H1 (cell line): ENCODE data around the gene C20orf141. TPM values are rescaled to one million over a fixed set of nuclear protein-coding genes. Genes with fewer than 3 reads are reported as not detected.

ENCODE experiments used
- CTCF ChIA-PET: fragments of 300-600 bp; sonication (Branson Sonifier 250); formaldehyde crosslinking; loops from one replicate; lab custom pipeline; 2021; ENCODE audit not compliant: partially characterized antibody; lab: Charles Lee
- POLR2A ChIA-PET: fragments of 300-600 bp; sonication (Branson Sonifier 250); formaldehyde crosslinking; loops from one replicate; lab custom pipeline; 2021; ENCODE audit warnings: inconsistent platforms; ENCODE audit not compliant: partially characterized antibody; lab: Charles Lee
- DNase-seq, 2 experiments: peaks; one replicate each; pipeline versions ENCODE4 v3.0.0 to v3.0.0-alpha.2; 2010 to 2022; ENCODE audit warnings: low spot score in 2 of 2, low read depth in 1 of 2, mixed read lengths in 1 of 2
- FAIRE-seq: peaks from 2 replicates; lab custom pipeline; 2011; peaks lifted over from hg19 to GRCh38; lab: Jason Lieb, UNC
- H2AFZ ChIP-seq: 2 replicates; pipeline ENCODE4 v1.8.1; 2012; ENCODE audit warnings: low read length, inconsistent platforms
- H2AK5ac ChIP-seq: 2 replicates; pipeline ENCODE4 v1.6.1; 2013; ENCODE audit warnings: low read depth, low read length
- H2BK120ac ChIP-seq: replicated peaks from 2 replicates; pipeline ENCODE3; 2013; ENCODE audit warnings: low read depth, low read length, inconsistent platforms
- H2BK12ac ChIP-seq: 2 replicates; pipeline ENCODE4 v1.6.1; 2013; ENCODE audit warnings: low read depth, low read length
- H2BK15ac ChIP-seq: 2 replicates; pipeline ENCODE4 v1.6.1; 2013; ENCODE audit warnings: low read length
- H2BK20ac ChIP-seq: 2 replicates; pipeline ENCODE4 v1.6.1; 2013; ENCODE audit warnings: low read length
- H2BK5ac ChIP-seq: 2 replicates; pipeline ENCODE4 v1.6.1; 2013; ENCODE audit warnings: low read depth, low read length
- H3K14ac ChIP-seq: 2 replicates; pipeline ENCODE4 v1.6.1; 2013; ENCODE audit warnings: inconsistent platforms; ENCODE audit not compliant: insufficient read length
- H3K18ac ChIP-seq: 2 replicates; pipeline ENCODE4 v1.6.1; 2013; ENCODE audit warnings: low read length; ENCODE audit errors: extremely low read depth
- H3K23ac ChIP-seq: 2 replicates; pipeline ENCODE4 v1.6.1; 2013; ENCODE audit warnings: inconsistent platforms; ENCODE audit not compliant: insufficient read length
- H3K23me2 ChIP-seq: 2 replicates; pipeline ENCODE4 v1.6.1; 2013; ENCODE audit warnings: low read depth, low read length
- H3K27ac ChIP-seq: 2 replicates; pipeline ENCODE4 v1.6.1; 2011; ENCODE audit warnings: low read depth, low read length, inconsistent platforms
- H3K27me3 ChIP-seq, 4 experiments: replicated peaks in 1 of 4; 1 replicate in 1 of 4; 2 replicates in 3 of 4; pipeline versions ENCODE4 v1.6.1 to v1.8.1; 2011 to 2013; ENCODE audit warnings: low read length in 3 of 4, mild to moderate bottlenecking in 3 of 4, inconsistent platforms in 2 of 4, mixed read lengths in 2 of 4, moderate library complexity in 1 of 4; ENCODE audit not compliant: control insufficient read depth in 3 of 4, insufficient read depth in 3 of 4; ENCODE audit errors: extremely low read depth in 1 of 4
- H3K36me3 ChIP-seq, 4 experiments: 2 replicates each; pipeline versions ENCODE4 v1.6.1 to v1.8.1; 2011 to 2013; ENCODE audit warnings: mild to moderate bottlenecking in 4 of 4, low read length in 3 of 4, moderate library complexity in 2 of 4, control low read depth in 1 of 4, inconsistent platforms in 1 of 4; ENCODE audit not compliant: insufficient read depth in 4 of 4, control insufficient read depth in 2 of 4
- H3K4ac ChIP-seq: replicated peaks from 2 replicates; pipeline ENCODE3; 2013; ENCODE audit warnings: low read length, low read depth, mixed read lengths, inconsistent platforms; ENCODE audit not compliant: insufficient read length
- H3K4me1 ChIP-seq, 4 experiments: replicated peaks in 1 of 4; 1 replicate in 1 of 4; 2 replicates in 3 of 4; pipeline versions ENCODE4 v1.6.1 to v1.8.1; 2011 to 2013; ENCODE audit warnings: low read length in 3 of 4, inconsistent platforms in 2 of 4, mixed read lengths in 1 of 4; ENCODE audit not compliant: insufficient read depth in 4 of 4, control insufficient read depth in 3 of 4
- H3K4me2 ChIP-seq, 2 experiments: 2 replicates each; pipeline versions ENCODE4 v1.6.1 to v1.8.1; 2011 to 2013; ENCODE audit warnings: low read depth in 2 of 2, low read length in 2 of 2, control low read depth in 1 of 2, inconsistent platforms in 1 of 2, mild to moderate bottlenecking in 1 of 2; ENCODE audit not compliant: insufficient read depth in 1 of 2
- H3K4me3 ChIP-seq, 4 experiments: fragments of 200-600, 300-600 bp in 1 of 4; sonication (generic), shearing (Covaris generic), sonication (Bioruptor Twin) in 1 of 4; 2 replicates each; pipeline versions ENCODE4 v1.5.1 to v1.8.1; 2011 to 2016; ENCODE audit warnings: low read length in 4 of 4, low read depth in 3 of 4, control low read depth in 2 of 4, inconsistent platforms in 2 of 4, mild to moderate bottlenecking in 2 of 4, mixed read lengths in 1 of 4, moderate library complexity in 1 of 4; ENCODE audit not compliant: insufficient read depth in 2 of 4; ENCODE audit errors: extremely low read depth in 1 of 4
- H3K56ac ChIP-seq: replicated peaks from 2 replicates; pipeline ENCODE3; 2013; ENCODE audit warnings: low read depth, mild to moderate bottlenecking, mixed read lengths, low read length, inconsistent platforms; ENCODE audit not compliant: insufficient read length
- H3K79me1 ChIP-seq: 2 replicates; pipeline ENCODE4 v1.6.1; 2013; ENCODE audit warnings: low read depth, low read length, control low read depth
- H3K79me2 ChIP-seq, 2 experiments: 2 replicates each; pipeline versions ENCODE4 v1.6.1 to v1.8.1; 2012 to 2013; ENCODE audit warnings: low read length in 2 of 2, mild to moderate bottlenecking in 2 of 2, inconsistent platforms in 1 of 2; ENCODE audit not compliant: insufficient read depth in 2 of 2, control insufficient read depth in 1 of 2
- H3K9ac ChIP-seq, 4 experiments: replicated peaks in 1 of 4; 1 replicate in 1 of 4; 2 replicates in 3 of 4; pipeline versions ENCODE4 v1.6.1 to v1.8.1; 2011 to 2013; ENCODE audit warnings: low read depth in 3 of 4, low read length in 3 of 4, control low read depth in 2 of 4, mild to moderate bottlenecking in 2 of 4, moderate library complexity in 2 of 4, inconsistent platforms in 1 of 4; ENCODE audit errors: extremely low read depth in 1 of 4
- H3K9me3 ChIP-seq, 2 experiments: 2 replicates each; pipeline versions ENCODE4 v1.6.1 to v1.8.1; 2012 to 2013; ENCODE audit warnings: mild to moderate bottlenecking in 2 of 2, moderate library complexity in 2 of 2, control low read depth in 1 of 2, inconsistent platforms in 1 of 2, low read depth in 1 of 2, low read length in 1 of 2, mixed read lengths in 1 of 2; ENCODE audit not compliant: insufficient read depth in 2 of 2
- H4K20me1 ChIP-seq, 2 experiments: replicated peaks in 1 of 2; 2 replicates each; pipeline versions ENCODE3 to v1.8.1; 2011 to 2013; ENCODE audit warnings: inconsistent platforms in 2 of 2, low read length in 2 of 2, mild to moderate bottlenecking in 1 of 2; ENCODE audit not compliant: insufficient read depth in 2 of 2, control insufficient read depth in 1 of 2
- H4K5ac ChIP-seq: 2 replicates; pipeline ENCODE4 v1.6.1; 2013; ENCODE audit warnings: low read length, low read depth, mixed read lengths, inconsistent platforms; ENCODE audit not compliant: insufficient read length
- H4K8ac ChIP-seq: 2 replicates; pipeline ENCODE4 v1.8.0; 2013; ENCODE audit warnings: mild to moderate bottlenecking, moderate library complexity, low read length, inconsistent platforms; ENCODE audit not compliant: insufficient read depth; ENCODE audit errors: extremely low read depth
- H4K91ac ChIP-seq: replicated peaks from 2 replicates; pipeline ENCODE3; 2013; ENCODE audit warnings: low read length, mixed read lengths, inconsistent platforms; ENCODE audit not compliant: insufficient read length
- BACH1 ChIP-seq: IDR thresholded peaks from 2 replicates; pipeline ENCODE4 v1.6.1; 2012; ENCODE audit warnings: low read length, improper control_type of control experiment
- CBX8 ChIP-seq: fragments of 300-800, 300-1000 bp; sonication (generic); IDR thresholded peaks from 2 replicates; pipeline ENCODE4 v1.7.1; 2016; ENCODE audit warnings: low read depth, low read length, borderline replicate concordance
- EGR1 ChIP-seq: IDR thresholded peaks from 2 replicates; pipeline ENCODE4 v1.6.1; 2011; ENCODE audit warnings: low read depth, low read length, borderline replicate concordance
- EZH2 ChIP-seq: fragments of 200-600 bp; sonication (generic); IDR thresholded peaks from 2 replicates; pipeline ENCODE4 v1.7.1; 2012; ENCODE audit warnings: low read depth, mild to moderate bottlenecking, moderate library complexity, low read length, inconsistent platforms; ENCODE audit not compliant: severe bottlenecking
- GTF2F1 ChIP-seq: IDR thresholded peaks from 2 replicates; pipeline ENCODE4 v1.6.1; 2012; ENCODE audit warnings: low read depth, low read length, improper control_type of control experiment, borderline replicate concordance
- HDAC2 ChIP-seq, 2 experiments: fragments of 300-600 bp in 1 of 2; sonication (generic) in 1 of 2; IDR thresholded peaks; 2 replicates each; pipeline ENCODE4 v1.6.1; 2011 to 2012; ENCODE audit warnings: low read depth in 2 of 2, low read length in 2 of 2, mild to moderate bottlenecking in 2 of 2, moderate library complexity in 2 of 2, borderline replicate concordance in 1 of 2, inconsistent platforms in 1 of 2
- RBBP5 ChIP-seq: IDR thresholded peaks from 2 replicates; pipeline ENCODE4 v1.7.1; 2012; ENCODE audit warnings: low read depth, mild to moderate bottlenecking, inconsistent platforms, low read length, moderate library complexity, borderline replicate concordance
- SP1 ChIP-seq: IDR thresholded peaks from 2 replicates; pipeline ENCODE4 v1.6.1; 2011; ENCODE audit warnings: low read depth, low read length
- SP2 ChIP-seq: IDR thresholded peaks from 2 replicates; pipeline ENCODE4 v1.6.1; 2012; ENCODE audit warnings: mild to moderate bottlenecking, low read length, inconsistent platforms
- TAF1 ChIP-seq: IDR thresholded peaks from 2 replicates; pipeline ENCODE4 v1.6.1; 2011; ENCODE audit warnings: mild to moderate bottlenecking, low read depth, low read length
- TBP ChIP-seq: IDR thresholded peaks from 2 replicates; pipeline ENCODE4 v1.6.1; 2011; ENCODE audit warnings: low read depth, low read length, improper control_type of control experiment
- WGBS, 2 experiments: shearing (Covaris generic) in 1 of 2; methylation state at CpG; one replicate each; pipeline versions ENCODE4 v1.1.6 to v1.1.7; 2013 to 2015; ENCODE audit warnings: low lambda C conversion rate in 2 of 2, mixed read lengths in 2 of 2, inconsistent platforms in 1 of 2, low coverage in 1 of 2, missing lambda C conversion rate in 1 of 2; ENCODE audit not compliant: insufficient replicate concordance in 2 of 2, insufficient coverage in 1 of 2, insufficient read length in 1 of 2; ENCODE audit errors: extremely low coverage in 1 of 2, missing lambda C conversion rate in 1 of 2; 5-methylcytosine and 5-hydroxymethylcytosine counted together
- polyA plus RNA-seq, 7 experiments: library from polyadenylated mRNA; depleted of rRNA in 3 of 7; stranded (reverse) in 5 of 7; unstranded in 2 of 7; fragments of >200 nt in 5 of 7; fragments of 200-250 nt in 2 of 7; gene quantifications; 1 replicate in 5 of 7; 2 replicates in 1 of 7; 4 replicates in 1 of 7; pipeline versions ENCODE4 v1.2.1 to v1.2.3, GENCODE V29; 2011 to 2013; ENCODE audit warnings: missing spikeins in 2 of 7, mixed read lengths in 2 of 7
- total RNA-seq: library from RNA; stranded (reverse); fragmentation: NEBNext Ultra II Directional; extraction: Animal tissue kit (Norgen Biotek cat#: 25700); gene quantifications from 2 replicates; pipeline ENCODE4 v1.2.1, GENCODE V29; 2021

The C20orf141 gene
- total and polyA plus RNA-seq, 2 of the 8 experiments (the other 6 are each of a cell fraction or from before 2014, with no cell fraction given) = not detected

GRCh38 chr20:2796011-2796660, 18.7 kb upstream of the C20orf141 start:
- H3K4me2 ChIP-seq = no peak overlapping the region
- H2BK120ac ChIP-seq = no peak overlapping the region
- no peak overlapping the region for H2BK12ac ChIP-seq
- no peak overlapping the region for H4K91ac ChIP-seq
- 86% methylated on average over 19 of the region's 20 CpGs; no CpG with 5 or more reads in 1 of the 2 experiments for WGBS, 2 experiments
- H3K27ac ChIP-seq = no peak overlapping the region
- no peaks in the 10 kb centered on the region; the same call in 1 of the 2 replicates for H3K79me1 ChIP-seq
- ChIA-PET POLR2A (interaction anchor here (1.6 kb wide), 1 partner anchor 10 kb away, joined by 4 read pairs; no protein-coding TSS in a partner anchor), CTCF (interaction anchor here (1.2 to 2.1 kb wide), 4 partner anchors 16 to 41 kb away, joined by 3 to 4 read pairs (median 4); no protein-coding TSS in a partner anchor)
- H3K79me2 ChIP-seq = no peaks in the 10 kb centered on the region
- no peak overlapping the region for H3K9ac ChIP-seq
- peaks cover 11 to 35% (median 20%) of the 10 kb centered on the region in 4 experiments; a peak in 6 of 8 replicates for H3K36me3 ChIP-seq
- H3K56ac ChIP-seq = no peak overlapping the region
- FAIRE-seq (no peak), DNase-seq (no peak)
- H3K14ac ChIP-seq = no peak overlapping the region
- H3K4ac ChIP-seq = no peak overlapping the region
- H2BK5ac ChIP-seq = no peak overlapping the region
- peaks cover 0 to 5% (median 3%) of the 10 kb centered on the region in 4 experiments; a peak in 5 of 7 replicates for H3K27me3 ChIP-seq
- H2BK20ac ChIP-seq = no peak overlapping the region
- H3K4me3 ChIP-seq = no peak overlapping the region
- no peak overlapping the region for H4K8ac ChIP-seq
- H4K5ac ChIP-seq = no peak overlapping the region
- H4K20me1 ChIP-seq = peaks cover 0 to 12% of the 10 kb centered on the region in 2 experiments
- H3K4me1 ChIP-seq = peaks cover 0 to 16% (median 6%) of the 10 kb centered on the region in 4 experiments; a peak in 6 of 7 replicates
- no peak overlapping the region for H3K23ac ChIP-seq
- no peak overlapping the region for H2AFZ ChIP-seq
- H3K23me2 ChIP-seq = peaks cover 9% of the 10 kb centered on the region
- no peak overlapping the region for H2AK5ac ChIP-seq
- no peak overlapping the region for H2BK15ac ChIP-seq
- no peak overlapping the region for H3K18ac ChIP-seq
- no peaks in the 10 kb centered on the region for H3K9me3 ChIP-seq
- no peak for TF ChIP-seq GTF2F1
- no peak for TF ChIP-seq BACH1
- no peak for TF ChIP-seq SP2
- TF ChIP-seq RBBP5 = no peak
- no peak for TF ChIP-seq HDAC2 (IDR thresholded peaks at IDR 0.05; ENCODE audit: borderline replicate concordance in 1 of 2, low read depth in 2 of 2, low read length in 2 of 2)
- no peak for TF ChIP-seq TAF1
- no peak for TF ChIP-seq TBP
- no peak for TF ChIP-seq EZH2
- TF ChIP-seq CBX8 = no peak
- no peak for TF ChIP-seq SP1
- TF ChIP-seq EGR1 = no peak
